AG09309 (cell line): ENCODE measurements around the gene DCTD.
"Not testable (repeated sequence)": the region's sequence is repeated elsewhere in the genome, so short reads cannot be mapped to it uniquely, and the experiment has no call there.

Experiments used
- DNase-seq: peaks from one replicate; pipeline ENCODE4 v3.0.0-alpha.2; 2010; ENCODE audit warnings: low read depth
- H3K4me3 ChIP-seq: 2 replicates; pipeline ENCODE4 v1.5.1; 2011; ENCODE audit warnings: mild to moderate bottlenecking, low read depth, low read length, moderate library complexity; ENCODE audit not compliant: control insufficient read depth
- CTCF ChIP-seq: IDR thresholded peaks from 2 replicates; pipeline ENCODE4 v1.5.1; 2011; ENCODE audit warnings: mild to moderate bottlenecking, low read depth, low read length, inconsistent platforms; ENCODE audit not compliant: insufficient read depth, control insufficient read depth; ENCODE audit errors: missing control alignments

The DCTD gene

DNA sequence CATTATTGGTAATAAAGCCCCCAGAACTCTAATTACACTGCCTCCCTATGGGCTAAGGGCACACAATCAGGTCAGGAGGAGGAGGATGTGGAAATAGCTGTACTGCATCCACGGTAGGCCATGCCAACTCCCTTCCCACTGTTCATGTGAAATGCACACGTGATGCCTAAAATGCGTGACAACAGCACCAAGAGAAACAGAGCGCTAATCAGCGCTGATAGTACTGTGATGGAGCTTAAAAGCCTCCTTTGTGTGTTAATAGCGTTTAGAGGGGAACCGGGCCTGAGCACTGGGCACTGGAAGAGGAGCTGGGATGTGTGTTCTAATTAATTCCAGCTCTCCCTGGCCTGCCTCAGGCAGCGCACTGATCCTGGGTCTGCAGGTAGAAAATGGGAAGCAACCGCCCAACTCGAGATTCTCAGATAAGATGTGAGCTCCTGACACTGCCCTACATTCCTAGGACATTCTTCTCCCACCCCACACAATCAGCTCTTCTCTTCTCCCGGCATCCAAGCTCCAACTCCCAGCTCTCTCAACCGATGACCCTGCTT, 12.9 kb downstream of the DCTD start:
- TF ChIP-seq CTCF = no peak
- DNase-seq = no peak
- no peak overlapping the region for H3K4me3 ChIP-seq

DNA sequence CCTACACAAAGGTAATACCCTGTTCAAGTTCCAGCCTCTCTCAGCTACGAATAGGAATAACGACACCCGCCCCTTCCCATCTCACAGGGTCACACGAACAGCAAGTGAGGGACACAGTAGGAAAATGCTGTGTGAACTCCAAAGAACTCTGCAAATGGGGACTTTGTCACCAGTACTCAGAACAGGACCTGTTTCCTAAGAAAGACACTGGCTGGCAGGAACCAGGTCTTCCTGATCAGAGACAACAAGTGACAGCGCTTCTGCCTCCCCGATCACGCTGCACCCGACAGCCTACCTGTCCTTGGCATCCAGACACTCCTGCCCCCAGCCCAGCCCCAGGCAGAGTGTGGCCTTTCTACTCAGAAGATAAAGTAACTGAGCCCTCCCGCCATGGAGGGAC, 14.2 kb downstream of the DCTD start:
- H3K4me3 ChIP-seq = no peak overlapping the region
- TF ChIP-seq CTCF = no peak
- no peak for DNase-seq

- no peak for DNase-seq
- TF ChIP-seq CTCF = no peak
- no peak overlapping the region for H3K4me3 ChIP-seq
These were observed 15.8 kb downstream of the DCTD start for GRCh38 chr4:182901337-182901736.

DNA sequence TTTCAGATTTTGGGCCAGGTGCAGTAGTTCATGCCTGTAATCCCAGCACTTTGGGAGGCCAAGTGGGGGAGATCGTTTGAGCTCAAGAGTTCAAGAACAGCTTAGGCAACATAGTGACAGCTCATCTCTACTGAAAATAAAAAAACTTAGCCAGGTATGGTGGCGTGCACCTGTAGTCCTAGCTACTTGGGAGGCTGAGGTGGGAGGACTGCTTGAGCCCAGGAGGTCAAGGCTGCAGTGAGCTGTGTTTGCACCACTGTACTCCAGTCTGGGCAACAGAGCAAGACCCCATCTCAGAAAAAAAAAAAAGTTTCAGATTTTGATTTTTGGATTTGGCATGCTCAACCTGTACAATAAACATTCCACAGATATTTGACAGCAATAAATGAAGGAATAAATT, 17.2 kb downstream of the DCTD start:
- DNase-seq, H3K4me3 ChIP-seq: not testable (repeated sequence)

DNA sequence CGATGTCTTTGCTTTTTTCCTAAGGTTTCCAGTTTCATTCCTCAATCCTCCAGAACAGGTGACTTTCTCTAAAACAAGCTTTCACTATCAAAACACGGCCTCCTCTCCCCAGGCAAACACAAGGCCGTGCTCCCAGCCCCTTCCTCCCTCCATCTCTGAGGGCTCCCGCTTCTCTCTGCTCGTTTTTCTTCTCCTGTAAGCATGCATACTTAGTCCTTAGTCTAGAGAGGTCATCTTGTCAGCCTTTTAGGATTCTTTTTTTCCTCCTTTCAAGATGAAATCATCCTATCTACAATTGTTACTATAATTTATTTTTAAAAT, 18.7 kb downstream of the DCTD start:
- no peak for TF ChIP-seq CTCF

DNA sequence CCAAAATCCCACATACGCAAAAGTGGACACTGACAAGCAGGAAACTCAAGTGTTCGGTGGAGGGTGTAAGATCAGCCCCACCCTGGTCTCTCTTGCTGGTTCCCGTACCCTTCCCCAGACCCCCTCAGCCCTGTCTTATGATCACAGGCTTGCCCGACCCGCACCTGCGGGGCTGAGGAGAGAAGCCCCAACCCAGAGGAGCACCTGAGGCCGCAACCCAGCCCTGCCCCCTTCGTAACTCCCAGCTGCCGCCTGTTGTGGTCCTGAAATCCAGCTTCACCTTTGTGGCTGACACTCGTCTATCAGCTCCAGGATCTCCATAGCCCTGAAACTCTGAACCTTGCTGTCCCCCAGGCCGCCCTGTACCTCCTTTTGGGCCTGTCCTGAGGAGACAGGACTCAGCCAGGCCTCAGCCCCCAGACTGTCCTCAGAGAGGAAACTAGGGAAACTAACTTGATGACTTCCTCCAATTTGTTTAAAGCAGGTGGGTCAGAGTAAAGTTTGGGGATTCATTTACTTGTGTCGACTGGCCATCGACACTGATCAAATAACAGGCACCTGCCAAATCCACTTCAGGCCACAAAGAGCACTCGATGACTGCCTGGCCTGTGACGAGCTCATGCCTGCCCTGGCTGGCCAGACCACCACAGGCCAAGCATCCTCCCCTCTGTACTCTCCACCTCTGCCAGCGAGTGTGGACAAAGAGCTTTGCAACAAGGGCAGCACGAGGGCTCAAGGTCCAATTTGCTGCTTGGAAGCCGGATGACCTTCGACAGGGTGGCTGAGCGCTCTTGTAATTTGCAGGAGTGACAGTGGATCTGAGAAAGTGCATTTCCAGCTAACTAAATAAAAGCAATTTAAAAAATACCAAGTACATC, 19.3 kb downstream of the DCTD start:
- H3K4me3 ChIP-seq = no peak overlapping the region
- no peak for TF ChIP-seq CTCF
- no peak for DNase-seq

More for the DNA sequence above, 18.7 kb downstream of the DCTD start:
- no peak overlapping the region for H3K4me3 ChIP-seq
- DNase-seq = no peak

DNA sequence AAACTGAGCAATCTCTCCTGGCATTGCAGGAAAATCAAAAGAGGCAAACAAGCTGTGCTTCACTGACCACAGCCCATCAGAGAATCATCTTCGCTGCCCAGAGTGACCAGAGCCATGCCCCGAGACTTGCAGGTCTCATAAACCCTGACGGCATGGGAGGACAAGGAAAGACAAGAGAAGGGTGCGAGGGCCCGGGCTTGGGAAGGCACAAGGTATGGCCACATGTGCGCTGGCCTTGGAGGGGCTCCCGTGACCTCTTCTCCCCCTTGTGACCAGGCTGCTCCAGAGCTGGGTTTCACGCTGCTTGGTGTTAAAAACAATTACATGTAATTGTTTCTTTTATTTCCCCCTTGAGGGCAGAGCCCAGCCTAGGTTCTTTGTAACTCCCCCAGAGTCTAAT, 20.8 kb downstream of the DCTD start:
- no peak for DNase-seq
- TF ChIP-seq CTCF = no peak
- no peak overlapping the region for H3K4me3 ChIP-seq
